ENCODE measurements around the gene SIX4. TPM values are rescaled to one million over a fixed set of nuclear protein-coding genes. Genes with fewer than 3 reads are reported as not detected.

Gene SIX4
- total RNA-seq, 1 donor from 2014 or later = 18.0 TPM

GRCh38 chr14:60760209-60760608, 36.1 kb upstream of the SIX4 start:
- Mint-ChIP-seq H3K27ac (no peak overlapping the region), H3K9me3 (no peaks in the 10 kb centered on the region), H3K4me1 (peaks cover 23% of the 10 kb centered on the region), H3K36me3 (peaks cover 2% of the 10 kb centered on the region), H3K4me3 (no peak overlapping the region), H3K27me3 (ENCODE audit: low read depth) (no peaks in the 10 kb centered on the region)
- no peak for TF ChIP-seq CTCF (IDR thresholded peaks at IDR 0.05; ENCODE audit: unreplicated experiment)
- no peak for DNase-seq (ENCODE audit: low spot score in 2 of 2, unreplicated experiment in 2 of 2)

- Mint-ChIP-seq H3K36me3 (peaks cover 1% of the 10 kb centered on the region), H3K27ac (peak overlapping the region; percentile 73), H3K27me3 (ENCODE audit: low read depth) (no peaks in the 10 kb centered on the region), H3K9me3 (no peaks in the 10 kb centered on the region), H3K4me3 (no peak overlapping the region), H3K4me1 (peaks cover 21% of the 10 kb centered on the region)
- no peak for TF ChIP-seq CTCF (IDR thresholded peaks at IDR 0.05; ENCODE audit: unreplicated experiment)
- DNase-seq (ENCODE audit: low spot score in 2 of 2, unreplicated experiment in 2 of 2) = no peak
Measured at GRCh38 chr14:60758885-60759284, 34.7 kb upstream of the SIX4 start.

- H3K9me3 Mint-ChIP-seq = no peaks in the 10 kb centered on the region
- H3K4me1 Mint-ChIP-seq = peaks cover 18% of the 10 kb centered on the region
- no peak overlapping the region for H3K4me3 Mint-ChIP-seq
- H3K36me3 Mint-ChIP-seq = peaks cover 9% of the 10 kb centered on the region
- DNase-seq (ENCODE audit: low spot score in 2 of 2, unreplicated experiment in 2 of 2) = no peak
- TF ChIP-seq CTCF (IDR thresholded peaks at IDR 0.05; ENCODE audit: unreplicated experiment) = no peak
- H3K27me3 Mint-ChIP-seq (ENCODE audit: low read depth) = no peaks in the 10 kb centered on the region
- no peak overlapping the region for H3K27ac Mint-ChIP-seq
Measured at GRCh38 chr14:60757567-60758002, 33.4 kb upstream of the SIX4 start.

- no peaks in the 10 kb centered on the region for H3K9me3 Mint-ChIP-seq
- peaks cover 15% of the 10 kb centered on the region for H3K4me1 Mint-ChIP-seq
- no peaks in the 10 kb centered on the region for H3K27me3 Mint-ChIP-seq (ENCODE audit: low read depth)
- H3K36me3 Mint-ChIP-seq = peaks cover 9% of the 10 kb centered on the region
- TF ChIP-seq CTCF (IDR thresholded peaks at IDR 0.05; ENCODE audit: unreplicated experiment) = no peak
- H3K4me3 Mint-ChIP-seq = no peak overlapping the region
- no peak overlapping the region for H3K27ac Mint-ChIP-seq
- DNase-seq (ENCODE audit: low spot score in 2 of 2, unreplicated experiment in 2 of 2) = no peak
Measured at GRCh38 chr14:60756847-60757246, 32.7 kb upstream of the SIX4 start.

- Mint-ChIP-seq H3K9me3 (no peaks in the 10 kb centered on the region), H3K36me3 (peaks cover 9% of the 10 kb centered on the region), H3K27me3 (ENCODE audit: low read depth) (no peaks in the 10 kb centered on the region), H3K4me1 (no peaks in the 10 kb centered on the region), H3K4me3 (no peak overlapping the region), H3K27ac (no peak overlapping the region)
- DNase-seq (ENCODE audit: low spot score in 2 of 2, unreplicated experiment in 2 of 2) = no peak
- no peak for TF ChIP-seq CTCF (IDR thresholded peaks at IDR 0.05; ENCODE audit: unreplicated experiment)
Measured at GRCh38 chr14:60753264-60754119, 29.3 kb upstream of the SIX4 start.

Measured in mesothelial cell of epicardium (in vitro differentiated cells).